ENCODE results near the gene ANKUB1.

ANKUB1 gene

GRCh38 chr3:149764302-149764701 is 28.1 kb downstream of the ANKUB1 start:
- no peak for DNase-seq (ENCODE audit: low read depth in 4 of 4, low spot score in 1 of 4)

- no peak for DNase-seq (ENCODE audit: low read depth in 4 of 4, low spot score in 1 of 4)
Measured at GRCh38 chr3:149763565-149764195, 28.7 kb downstream of the ANKUB1 start.

GRCh38 chr3:149753717-149754116 is 38.6 kb downstream of the ANKUB1 start:
- no peak for DNase-seq (ENCODE audit: low read depth in 4 of 4, low spot score in 1 of 4)

- DNase-seq (ENCODE audit: low read depth in 4 of 4, low spot score in 1 of 4), result no peak
Measured at GRCh38 chr3:149752788-149753136, 39.6 kb downstream of the ANKUB1 start.

GRCh38 chr3:149752051-149752787 is 40.1 kb downstream of the ANKUB1 start, which contains the start of gene COMMD2:
Gene COMMD2, minus strand, starts transcription at chr3:149752489. Its CDS starts 45 bp downstream, at chr3:149752444.
- DNase-seq (ENCODE audit: low read depth in 4 of 4, low spot score in 1 of 4), result peak; percentile 42 to 72 (median 61)

GRCh38 chr3:149751551-149751950 is 40.8 kb downstream of the ANKUB1 start:
- DNase-seq (ENCODE audit: low read depth in 4 of 4, low spot score in 1 of 4), result no peak

- no peak for DNase-seq (ENCODE audit: low read depth in 4 of 4, low spot score in 1 of 4)
Measured at GRCh38 chr3:149744606-149745005, 47.7 kb downstream of the ANKUB1 start.

GRCh38 chr3:149744151-149744550 is 48.2 kb downstream of the ANKUB1 start:
- DNase-seq (ENCODE audit: low read depth in 4 of 4, low spot score in 1 of 4), result no peak

GRCh38 chr3:149739396-149739795 is 53.0 kb downstream of the ANKUB1 start:
- DNase-seq (ENCODE audit: low read depth in 4 of 4, low spot score in 1 of 4), result no peak

GRCh38 chr3:149738876-149739275 is 53.5 kb downstream of the ANKUB1 start:
- no peak for DNase-seq (ENCODE audit: low read depth in 4 of 4, low spot score in 1 of 4)

- no peak for DNase-seq (ENCODE audit: low read depth in 4 of 4, low spot score in 1 of 4)
Measured at GRCh38 chr3:149736953-149737205, 55.5 kb downstream of the ANKUB1 start.

- DNase-seq (ENCODE audit: low read depth in 4 of 4, low spot score in 1 of 4), result no peak
Measured at GRCh38 chr3:149736175-149736952, 56.0 kb downstream of the ANKUB1 start.

GRCh38 chr3:149732234-149732633 is 60.1 kb downstream of the ANKUB1 start:
- no peak for DNase-seq (ENCODE audit: low read depth in 4 of 4, low spot score in 1 of 4)

- DNase-seq (ENCODE audit: low read depth in 4 of 4, low spot score in 1 of 4), result no peak
Measured at GRCh38 chr3:149727656-149728055, 64.7 kb downstream of the ANKUB1 start.

- DNase-seq (ENCODE audit: low read depth in 4 of 4, low spot score in 1 of 4), result no peak
Measured at GRCh38 chr3:149726716-149727407, 65.5 kb downstream of the ANKUB1 start.

GRCh38 chr3:149723781-149724180 is 68.6 kb downstream of the ANKUB1 start:
- no peak for DNase-seq (ENCODE audit: low read depth in 4 of 4, low spot score in 1 of 4)

GRCh38 chr3:149720918-149721317 is 71.4 kb downstream of the ANKUB1 start:
- DNase-seq (ENCODE audit: low read depth in 4 of 4, low spot score in 1 of 4), result no peak

GRCh38 chr3:149717391-149718056 is 74.8 kb downstream of the ANKUB1 start:
- peak in 1 of 4 experiments; percentile 9 for DNase-seq (ENCODE audit: low read depth in 4 of 4, low spot score in 1 of 4)

GRCh38 chr3:149716984-149717383 is 75.4 kb downstream of the ANKUB1 start:
- DNase-seq (ENCODE audit: low read depth in 4 of 4, low spot score in 1 of 4), result no peak

GRCh38 chr3:149715247-149715646 is 77.1 kb downstream of the ANKUB1 start:
- no peak for DNase-seq (ENCODE audit: low read depth in 4 of 4, low spot score in 1 of 4)
